ENCODE results near the gene SCYL2.

The SCYL2 gene

DNA sequence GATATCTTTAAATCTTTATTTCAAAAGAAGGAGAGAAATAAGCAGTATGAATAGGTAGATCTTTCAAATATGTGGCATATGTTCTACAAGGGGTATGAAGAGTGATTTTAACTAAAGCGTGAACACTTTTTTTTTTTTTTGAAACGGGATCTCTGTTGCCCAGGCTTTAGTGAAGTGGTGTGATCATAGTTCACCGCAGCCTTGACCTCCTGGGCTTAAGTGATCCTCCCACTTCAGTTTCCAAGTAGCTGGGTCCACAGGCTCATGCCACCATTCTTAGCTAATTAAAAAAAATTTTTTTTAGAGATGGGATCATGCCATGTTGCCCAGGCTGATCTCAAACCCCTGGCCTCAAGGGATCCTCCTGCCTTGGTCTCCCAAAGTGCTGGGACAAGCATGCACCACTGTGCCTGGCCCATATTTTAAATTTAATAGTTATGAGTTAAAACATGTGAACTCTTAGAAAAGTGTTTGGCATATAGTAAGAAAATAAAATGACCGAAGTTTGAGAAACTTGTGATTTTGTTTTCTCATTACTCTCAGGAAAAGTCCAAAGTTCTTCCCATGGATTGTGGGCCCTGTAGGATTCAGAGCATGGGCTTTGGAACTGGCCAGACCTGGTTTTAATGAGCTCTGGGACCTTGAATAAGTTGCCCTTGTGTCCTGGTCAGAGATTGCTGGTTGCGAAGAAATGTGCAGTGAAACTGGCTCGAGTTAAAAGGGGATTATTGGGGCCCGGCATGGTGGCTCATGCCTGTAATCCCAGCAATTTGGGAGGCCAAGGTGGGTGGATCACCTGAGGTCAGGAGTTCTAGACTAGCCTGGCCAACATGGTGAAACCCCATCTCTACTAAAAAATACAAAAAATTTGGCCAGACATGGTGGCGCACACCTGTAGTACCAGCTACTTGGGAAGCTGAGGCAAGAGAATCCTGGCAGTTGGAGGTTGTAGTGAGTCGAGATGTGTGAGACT, 116.9 kb downstream of the SCYL2 start:
- no peak for DNase-seq

- no peak for DNase-seq
Measured at GRCh38 chr12:100384559-100384935, 117.6 kb downstream of the SCYL2 start.

GRCh38 chr12:100388382-100388781, 121.4 kb downstream of the SCYL2 start:
- DNase-seq = no peak
